ENCODE data around the gene PDIA6. TPM values are rescaled to one million over a fixed set of nuclear protein-coding genes. Genes with fewer than 3 reads are reported as not detected.

The PDIA6 gene
- total and polyA plus RNA-seq, 2 donors (not counting 1 experiment from before 2014, with no cell fraction given): 420 to 491 TPM

- Histone ChIP-seq H3K4me1 (ENCODE audit: control insufficient read depth, extremely low read depth, insufficient read depth, low read length) (no peaks in the 10 kb centered on the region), H4K20me1 (ENCODE audit: control insufficient read depth, extremely low read depth, insufficient read depth, low read length) (no peaks in the 10 kb centered on the region), H3K79me2 (ENCODE audit: control insufficient read depth, insufficient read depth, low read length) (no peaks in the 10 kb centered on the region), H3K4me2 (ENCODE audit: extremely low read depth, insufficient read depth, low read length) (no peak overlapping the region), H3K9ac (ENCODE audit: insufficient read depth, low read length) (no peak overlapping the region), H3K4me3 (replicated peaks in 1 of 4; ENCODE audit: control extremely low read depth in 1 of 4, insufficient read depth in 1 of 4, low read depth in 3 of 4, low read length in 4 of 4) (no peak overlapping the region), H3K27ac (ENCODE audit: insufficient read depth, low read length) (no peak overlapping the region), H2AFZ (ENCODE audit: low read length) (no peak overlapping the region), H3K27me3 (ENCODE audit: control insufficient read depth, insufficient read depth, low read length) (peaks cover 3% of the 10 kb centered on the region), H3K9me3 (ENCODE audit: control insufficient read depth, insufficient read depth, low read depth, low read length) (no peaks in the 10 kb centered on the region), H3K36me3 (ENCODE audit: control insufficient read depth, insufficient read depth, low read length) (no peaks in the 10 kb centered on the region)
- DNase-seq (ENCODE audit: low read depth in 2 of 2): no peak
- TF ChIP-seq CTCF (conservative IDR thresholded peaks at IDR 0.05 in 1 of 2, IDR thresholded peaks at IDR 0.05 in 1 of 2; ENCODE audit: low read depth in 1 of 2, low read length in 2 of 2) (no peak), EZH2 (IDR thresholded peaks at IDR 0.05; ENCODE audit: low read length, missing control alignments) (no peak)
Measured at GRCh38 chr2:10848541-10848940, 36.0 kb upstream of the PDIA6 start.

- TF ChIP-seq CTCF (conservative IDR thresholded peaks at IDR 0.05 in 1 of 2, IDR thresholded peaks at IDR 0.05 in 1 of 2; ENCODE audit: low read depth in 1 of 2, low read length in 2 of 2) (no peak), EZH2 (IDR thresholded peaks at IDR 0.05; ENCODE audit: low read length, missing control alignments) (no peak)
- H3K9me3 ChIP-seq (ENCODE audit: control insufficient read depth, insufficient read depth, low read depth, low read length): no peaks in the 10 kb centered on the region
- no peak overlapping the region for H3K4me3 ChIP-seq (replicated peaks in 1 of 4; ENCODE audit: control extremely low read depth in 1 of 4, insufficient read depth in 1 of 4, low read depth in 3 of 4, low read length in 4 of 4)
Measured at GRCh38 chr2:10847008-10847407, 34.4 kb upstream of the PDIA6 start.

GRCh38 chr2:10846110-10846861 lies 33.7 kb upstream of the PDIA6 start:
- no peaks in the 10 kb centered on the region for H3K36me3 ChIP-seq (ENCODE audit: control insufficient read depth, insufficient read depth, low read length)
- no peak overlapping the region for H3K27ac ChIP-seq (ENCODE audit: insufficient read depth, low read length)
- DNase-seq (ENCODE audit: low read depth in 2 of 2): no peak
- no peak overlapping the region for H3K4me2 ChIP-seq (ENCODE audit: extremely low read depth, insufficient read depth, low read length)
- H3K4me1 ChIP-seq (ENCODE audit: control insufficient read depth, extremely low read depth, insufficient read depth, low read length): no peaks in the 10 kb centered on the region
- H3K27me3 ChIP-seq (ENCODE audit: control insufficient read depth, insufficient read depth, low read length): peaks cover 3% of the 10 kb centered on the region
- no peak overlapping the region for H2AFZ ChIP-seq (ENCODE audit: low read length)
- TF ChIP-seq EZH2 (IDR thresholded peaks at IDR 0.05; ENCODE audit: low read length, missing control alignments) (no peak), CTCF (conservative IDR thresholded peaks at IDR 0.05 in 1 of 2, IDR thresholded peaks at IDR 0.05 in 1 of 2; ENCODE audit: low read depth in 1 of 2, low read length in 2 of 2) (no peak)
- no peaks in the 10 kb centered on the region for H3K9me3 ChIP-seq (ENCODE audit: control insufficient read depth, insufficient read depth, low read depth, low read length)
- no peaks in the 10 kb centered on the region for H3K79me2 ChIP-seq (ENCODE audit: control insufficient read depth, insufficient read depth, low read length)
- no peak overlapping the region for H3K4me3 ChIP-seq (replicated peaks in 1 of 4; ENCODE audit: control extremely low read depth in 1 of 4, insufficient read depth in 1 of 4, low read depth in 3 of 4, low read length in 4 of 4)
- no peak overlapping the region for H3K9ac ChIP-seq (ENCODE audit: insufficient read depth, low read length)
- no peaks in the 10 kb centered on the region for H4K20me1 ChIP-seq (ENCODE audit: control insufficient read depth, extremely low read depth, insufficient read depth, low read length)

More at GRCh38 chr2:10847008-10847407, 34.4 kb upstream of the PDIA6 start:
- no peak overlapping the region for H2AFZ ChIP-seq (ENCODE audit: low read length)
- H3K9ac ChIP-seq (ENCODE audit: insufficient read depth, low read length): no peak overlapping the region
- no peak for DNase-seq (ENCODE audit: low read depth in 2 of 2)
- H3K27me3 ChIP-seq (ENCODE audit: control insufficient read depth, insufficient read depth, low read length): peaks cover 3% of the 10 kb centered on the region
- H3K4me2 ChIP-seq (ENCODE audit: extremely low read depth, insufficient read depth, low read length): no peak overlapping the region
- H3K27ac ChIP-seq (ENCODE audit: insufficient read depth, low read length): no peak overlapping the region
- H4K20me1 ChIP-seq (ENCODE audit: control insufficient read depth, extremely low read depth, insufficient read depth, low read length): no peaks in the 10 kb centered on the region
- no peaks in the 10 kb centered on the region for H3K4me1 ChIP-seq (ENCODE audit: control insufficient read depth, extremely low read depth, insufficient read depth, low read length)
- H3K36me3 ChIP-seq (ENCODE audit: control insufficient read depth, insufficient read depth, low read length): no peaks in the 10 kb centered on the region
- no peaks in the 10 kb centered on the region for H3K79me2 ChIP-seq (ENCODE audit: control insufficient read depth, insufficient read depth, low read length)

Measured in fibroblast of lung (primary cell).